PFSK-1 (cell line): ENCODE measurements around the gene GPR37.

ENCODE experiments used
- FOXP2 ChIP-seq: optimal IDR thresholded peaks from 2 replicates; pipeline ENCODE3; 2011; ENCODE audit warnings: borderline replicate concordance, control low read depth, inconsistent platforms; ENCODE audit not compliant: insufficient read depth; ENCODE audit errors: extremely low read length, extremely low read depth
- POLR2AphosphoS5 ChIP-seq: IDR thresholded peaks from 2 replicates; pipeline ENCODE4 v1.6.1; 2012; ENCODE audit warnings: low read depth, mild to moderate bottlenecking, control low read depth, low read length, moderate library complexity
- REST ChIP-seq, 2 experiments: IDR thresholded peaks; 2 replicates each; pipeline versions ENCODE4 v1.6.1 to v1.8.0; 2011 to 2012; ENCODE audit warnings: low read depth in 2 of 2, low read length in 2 of 2, control low read depth in 1 of 2, inconsistent platforms in 1 of 2, mild to moderate bottlenecking in 1 of 2, moderate library complexity in 1 of 2; ENCODE audit not compliant: insufficient read depth in 1 of 2
- SIN3A ChIP-seq: IDR thresholded peaks from 2 replicates; pipeline ENCODE4 v1.6.1; 2012; ENCODE audit warnings: mild to moderate bottlenecking, low read length, moderate library complexity, borderline replicate concordance; ENCODE audit not compliant: insufficient read depth
- TAF1 ChIP-seq: IDR thresholded peaks from 2 replicates; pipeline ENCODE4 v1.6.1; 2012; ENCODE audit warnings: low read length, control low read depth, borderline replicate concordance; ENCODE audit not compliant: insufficient read depth

GPR37 gene

DNA sequence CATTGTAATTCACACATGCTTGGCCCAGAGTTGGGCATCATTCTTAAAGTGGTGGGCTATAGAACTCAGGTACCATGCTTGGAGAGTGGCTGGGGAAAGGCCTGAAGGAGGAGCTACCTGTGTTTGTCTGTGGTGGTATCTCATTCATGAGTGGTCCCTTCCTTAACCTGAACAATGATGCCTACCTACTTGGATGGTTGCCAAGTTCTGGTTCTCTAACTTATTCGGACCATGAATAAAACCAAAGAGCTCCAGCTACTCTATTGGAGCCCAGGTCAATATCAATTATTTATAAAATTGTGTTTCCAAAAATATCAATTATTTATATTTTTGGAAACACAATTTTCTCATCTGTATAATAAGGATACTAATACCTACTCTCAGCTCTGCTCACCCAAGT is 2.9 kb upstream of the GPR37 start:
- TF ChIP-seq POLR2AphosphoS5 (no peak), TAF1 (no peak)

DNA sequence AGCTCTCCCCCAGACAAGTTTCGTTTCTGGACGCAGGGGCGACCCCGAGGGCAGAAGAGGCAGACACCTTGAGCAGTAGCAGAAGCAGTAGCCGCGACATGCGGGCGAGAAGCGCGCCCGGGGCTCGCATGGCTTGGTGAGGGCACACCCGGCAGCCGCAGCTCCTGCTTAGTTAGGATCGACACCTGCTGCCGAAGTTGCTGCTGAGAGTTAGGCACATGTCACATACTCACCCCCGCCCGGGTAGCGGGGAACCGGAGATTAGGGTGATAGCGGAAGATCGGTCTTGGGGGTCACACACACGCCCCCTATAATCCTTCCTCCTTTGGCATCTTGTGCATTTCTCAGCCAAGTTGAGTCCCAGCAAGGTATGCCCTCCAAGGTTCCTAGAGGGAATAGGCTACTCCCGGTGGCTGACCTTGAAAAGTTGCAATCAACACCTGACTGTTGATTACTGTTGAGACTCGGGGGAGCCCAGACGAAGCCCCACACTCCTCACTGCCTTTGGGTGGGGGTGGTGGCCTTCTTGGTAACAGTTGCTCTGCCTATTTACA is 668 bp downstream of the GPR37 start:
- TF ChIP-seq FOXP2 (no peak), REST (IDR thresholded peaks at IDR 0.05; ENCODE audit: insufficient read depth in 1 of 2, low read depth in 2 of 2, low read length in 2 of 2) (no peak), SIN3A (no peak), POLR2AphosphoS5 (no peak)

- TF ChIP-seq REST (IDR thresholded peaks at IDR 0.05; ENCODE audit: insufficient read depth in 1 of 2, low read depth in 2 of 2, low read length in 2 of 2) (no peak), FOXP2 (no peak), SIN3A (no peak), POLR2AphosphoS5 (no peak), TAF1 (no peak)
Observed at GRCh38 chr7:124764051-124764846, 1.3 kb downstream of the GPR37 start.

DNA sequence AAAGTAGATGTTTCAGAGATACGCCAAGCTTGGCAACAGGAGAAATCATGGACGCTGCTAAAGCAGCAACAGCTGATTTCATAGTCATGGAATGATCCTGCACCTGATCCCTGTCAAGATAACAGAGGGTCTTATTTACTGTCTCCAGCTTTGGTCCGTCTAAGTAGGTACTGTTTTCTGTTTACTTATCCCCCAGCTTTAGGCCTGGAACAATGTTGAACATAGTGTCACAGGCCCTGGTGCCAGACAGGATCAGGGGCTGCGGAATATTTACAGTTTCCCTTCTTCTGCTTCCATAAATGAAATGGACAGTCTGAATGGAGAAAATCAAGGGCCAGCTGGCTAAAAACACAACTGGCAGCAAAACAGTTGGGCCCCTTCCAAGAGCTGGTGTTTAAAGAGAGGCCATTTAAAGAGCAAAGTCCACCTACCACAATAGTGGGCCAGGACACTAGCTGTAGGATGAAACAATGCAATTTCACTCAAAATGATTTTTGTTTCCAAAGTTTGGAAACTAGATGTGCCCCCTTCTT is 2.9 kb downstream of the GPR37 start:
- TF ChIP-seq SIN3A (no peak), REST (IDR thresholded peaks at IDR 0.05; ENCODE audit: insufficient read depth in 1 of 2, low read depth in 2 of 2, low read length in 2 of 2) (no peak), TAF1 (no peak), POLR2AphosphoS5 (no peak), FOXP2 (no peak)

GRCh38 chr7:124761164-124761715 is 4.4 kb downstream of the GPR37 start:
- TF ChIP-seq TAF1 = no peak
- no peak for TF ChIP-seq REST (IDR thresholded peaks at IDR 0.05; ENCODE audit: insufficient read depth in 1 of 2, low read depth in 2 of 2, low read length in 2 of 2)
- TF ChIP-seq FOXP2 = no peak
- TF ChIP-seq POLR2AphosphoS5 = no peak
- no peak for TF ChIP-seq SIN3A
